GM23338 (cell line): ENCODE results near the gene DTHD1. TPM values are rescaled to one million over a fixed set of nuclear protein-coding genes. Genes with fewer than 3 reads are reported as not detected.

Experiments used
- ATAC-seq: fragments of 200-7000 bp; cut with Tn5 transposase; 3 replicates; pipeline ENCODE4 v1.9.1; 2020
- DNase-seq: peaks from one replicate; pipeline ENCODE4 v3.0.0-alpha.2; 2015; ENCODE audit warnings: low spot score
- H2AFZ ChIP-seq: fragments of 200-600 bp; sonication (generic); 2 replicates; pipeline ENCODE4 v1.8.0; 2016; ENCODE audit warnings: antibody characterized with exemption, mild to moderate bottlenecking, moderate library complexity
- H3F3A ChIP-seq: fragments of 200-600 bp; sonication (generic); replicated peaks from 2 replicates; pipeline ENCODE4 v1.8.0; 2017; ENCODE audit warnings: antibody characterized with exemption, mixed run types, low read depth
- H3K27ac ChIP-seq: fragments of 200-600 bp; sonication (generic); 2 replicates; pipeline ENCODE4 v1.6.1; 2016; ENCODE audit warnings: low read depth
- H3K27me3 ChIP-seq: fragments of 200-600 bp; sonication (generic); 2 replicates; pipeline ENCODE4 v1.8.0; 2016; ENCODE audit warnings: mild to moderate bottlenecking, mixed run types, moderate library complexity; ENCODE audit not compliant: insufficient read depth
- H3K36me3 ChIP-seq: fragments of 200-600 bp; sonication (generic); 2 replicates; pipeline ENCODE4 v1.8.0; 2016; ENCODE audit warnings: mild to moderate bottlenecking; ENCODE audit not compliant: insufficient read depth
- H3K4me1 ChIP-seq: fragments of 200-600 bp; sonication (generic); 2 replicates; pipeline ENCODE4 v1.8.0; 2016; ENCODE audit warnings: mild to moderate bottlenecking, moderate library complexity; ENCODE audit not compliant: insufficient read depth
- H3K4me2 ChIP-seq: fragments of 200-600 bp; sonication (generic); 2 replicates; pipeline ENCODE4 v1.7.1; 2017; ENCODE audit warnings: mixed run types
- H3K4me3 ChIP-seq: fragments of 200-600 bp; sonication (generic); 2 replicates; pipeline ENCODE4 v1.6.1; 2016; ENCODE audit warnings: mixed run types
- H3K79me2 ChIP-seq: fragments of 200-600 bp; sonication (generic); replicated peaks from 2 replicates; pipeline ENCODE4 v1.8.0; 2017; ENCODE audit warnings: mild to moderate bottlenecking; ENCODE audit not compliant: insufficient read depth
- H3K9me2 ChIP-seq: fragments of 200-600 bp; sonication (generic); 2 replicates; pipeline ENCODE4 v1.8.0; 2017; ENCODE audit not compliant: insufficient read depth
- H4K20me1 ChIP-seq: fragments of 200-600 bp; sonication (generic); replicated peaks from 2 replicates; pipeline ENCODE4 v1.8.0; 2017; ENCODE audit warnings: mild to moderate bottlenecking; ENCODE audit not compliant: insufficient read depth
- H3K27ac Mint-ChIP-seq: 2 replicates; pipeline ENCODE4 v1.8.0; 2020; ENCODE audit warnings: inconsistent platforms, mild to moderate bottlenecking, moderate library complexity, mixed read lengths
- H3K27me3 Mint-ChIP-seq: 3 replicates; pipeline ENCODE4 v1.8.0; 2022; ENCODE audit warnings: low read depth, mild to moderate bottlenecking, moderate library complexity, mixed read lengths, inconsistent platforms; ENCODE audit not compliant: insufficient read depth, poor library complexity
- H3K36me3 Mint-ChIP-seq: 3 replicates; pipeline ENCODE4 v1.8.0; 2021; ENCODE audit warnings: low read depth, mild to moderate bottlenecking, inconsistent platforms, moderate library complexity, mixed read lengths
- H3K4me1 Mint-ChIP-seq: 3 replicates; pipeline ENCODE4 v1.8.0; 2020; ENCODE audit warnings: mild to moderate bottlenecking, inconsistent platforms, mixed read lengths
- H3K4me3 Mint-ChIP-seq: 3 replicates; pipeline ENCODE4 v1.8.0; 2021; ENCODE audit warnings: moderate library complexity, mild to moderate bottlenecking, inconsistent platforms, mixed read lengths
- H3K9me3 Mint-ChIP-seq: 3 replicates; pipeline ENCODE4 v1.8.0; 2020; ENCODE audit warnings: moderate library complexity, mild to moderate bottlenecking, inconsistent platforms, mixed read lengths
- NANOG ChIP-seq: IDR thresholded peaks from 2 replicates; pipeline ENCODE4 v1.6.1; 2016; ENCODE audit warnings: antibody characterized with exemption, borderline replicate concordance
- POLR2AphosphoS5 ChIP-seq: IDR thresholded peaks from 2 replicates; pipeline ENCODE4 v1.6.1; 2016; ENCODE audit warnings: antibody characterized with exemption, low read depth
- STAT1 ChIP-seq: IDR thresholded peaks from one replicate; pipeline ENCODE4 v1.6.1; 2016; ENCODE audit warnings: antibody characterized with exemption; ENCODE audit not compliant: unreplicated experiment
- ZNF114 ChIP-seq: fragments of 250-450 bp; sonication (Bioruptor Pico); IDR thresholded peaks from 2 replicates; pipeline ENCODE4 v1.5.0; 2020; ENCODE audit warnings: mild to moderate bottlenecking, moderate library complexity
- ZNF331 ChIP-seq: fragments of 250-450 bp; sonication (Bioruptor Pico); IDR thresholded peaks from 2 replicates; pipeline ENCODE4 v1.5.0; 2020; ENCODE audit warnings: low read depth, mild to moderate bottlenecking, moderate library complexity
- polyA plus RNA-seq: library from polyadenylated mRNA; unstranded; fragments of >200 nt; fragmentation: Nextera tagmentation; extraction: Ambion mirVana; gene quantifications from 2 replicates; pipeline ENCODE4 v1.2.1, GENCODE V29; 2016
- total RNA-seq: library from RNA; depleted of rRNA; stranded (reverse); fragments of >200 nt; shearing (Covaris generic); gene quantifications from 2 replicates; pipeline ENCODE4 v1.2.3, GENCODE V29; 2014
- TF ChIP-seq, protein P1 (sequence below): fragments of 250-450 bp; sonication (Bioruptor Pico); IDR thresholded peaks from 2 replicates; pipeline ENCODE4 v1.5.0; 2020; ENCODE audit warnings: mild to moderate bottlenecking, moderate library complexity
- TF ChIP-seq, protein P2 (sequence below): IDR thresholded peaks from 2 replicates; pipeline ENCODE4 v1.6.1; 2016; ENCODE audit warnings: antibody characterized with exemption
- TF ChIP-seq, protein P3 (sequence below), 2 experiments: fragments of 200-600 bp in 1 of 2; sonication (generic) in 1 of 2; conservative IDR thresholded peaks; 2 replicates each; pipeline versions ENCODE4 v1.5.1 to v1.6.1; 2016 to 2017; ENCODE audit warnings: antibody characterized with exemption in 2 of 2, low read depth in 2 of 2, mild to moderate bottlenecking in 2 of 2, moderate library complexity in 1 of 2

The DTHD1 gene
- total and polyA plus RNA-seq, 2 experiments from 2014 or later, result not detected

DNA sequence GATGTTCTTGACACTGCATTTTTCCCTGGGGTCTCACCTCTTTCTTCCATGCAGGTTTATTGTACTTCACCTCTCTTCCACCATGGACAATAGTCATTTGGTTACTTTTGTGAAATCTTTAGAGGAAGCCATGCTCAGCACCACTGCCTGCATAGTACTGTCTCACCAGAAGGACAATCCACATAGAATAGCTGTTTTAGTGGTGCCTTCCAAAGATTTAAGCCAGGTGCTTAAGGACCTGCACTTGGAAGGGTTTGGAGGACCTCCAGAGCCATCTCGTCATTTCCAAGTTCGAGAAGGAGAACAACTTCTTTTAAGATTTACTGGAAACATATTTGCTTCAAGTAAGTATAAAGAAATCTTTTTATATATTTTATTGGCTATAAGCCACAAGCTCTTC lies 26.7 kb downstream of the DTHD1 start (continued):
- TF ChIP-seq, protein P1, sequence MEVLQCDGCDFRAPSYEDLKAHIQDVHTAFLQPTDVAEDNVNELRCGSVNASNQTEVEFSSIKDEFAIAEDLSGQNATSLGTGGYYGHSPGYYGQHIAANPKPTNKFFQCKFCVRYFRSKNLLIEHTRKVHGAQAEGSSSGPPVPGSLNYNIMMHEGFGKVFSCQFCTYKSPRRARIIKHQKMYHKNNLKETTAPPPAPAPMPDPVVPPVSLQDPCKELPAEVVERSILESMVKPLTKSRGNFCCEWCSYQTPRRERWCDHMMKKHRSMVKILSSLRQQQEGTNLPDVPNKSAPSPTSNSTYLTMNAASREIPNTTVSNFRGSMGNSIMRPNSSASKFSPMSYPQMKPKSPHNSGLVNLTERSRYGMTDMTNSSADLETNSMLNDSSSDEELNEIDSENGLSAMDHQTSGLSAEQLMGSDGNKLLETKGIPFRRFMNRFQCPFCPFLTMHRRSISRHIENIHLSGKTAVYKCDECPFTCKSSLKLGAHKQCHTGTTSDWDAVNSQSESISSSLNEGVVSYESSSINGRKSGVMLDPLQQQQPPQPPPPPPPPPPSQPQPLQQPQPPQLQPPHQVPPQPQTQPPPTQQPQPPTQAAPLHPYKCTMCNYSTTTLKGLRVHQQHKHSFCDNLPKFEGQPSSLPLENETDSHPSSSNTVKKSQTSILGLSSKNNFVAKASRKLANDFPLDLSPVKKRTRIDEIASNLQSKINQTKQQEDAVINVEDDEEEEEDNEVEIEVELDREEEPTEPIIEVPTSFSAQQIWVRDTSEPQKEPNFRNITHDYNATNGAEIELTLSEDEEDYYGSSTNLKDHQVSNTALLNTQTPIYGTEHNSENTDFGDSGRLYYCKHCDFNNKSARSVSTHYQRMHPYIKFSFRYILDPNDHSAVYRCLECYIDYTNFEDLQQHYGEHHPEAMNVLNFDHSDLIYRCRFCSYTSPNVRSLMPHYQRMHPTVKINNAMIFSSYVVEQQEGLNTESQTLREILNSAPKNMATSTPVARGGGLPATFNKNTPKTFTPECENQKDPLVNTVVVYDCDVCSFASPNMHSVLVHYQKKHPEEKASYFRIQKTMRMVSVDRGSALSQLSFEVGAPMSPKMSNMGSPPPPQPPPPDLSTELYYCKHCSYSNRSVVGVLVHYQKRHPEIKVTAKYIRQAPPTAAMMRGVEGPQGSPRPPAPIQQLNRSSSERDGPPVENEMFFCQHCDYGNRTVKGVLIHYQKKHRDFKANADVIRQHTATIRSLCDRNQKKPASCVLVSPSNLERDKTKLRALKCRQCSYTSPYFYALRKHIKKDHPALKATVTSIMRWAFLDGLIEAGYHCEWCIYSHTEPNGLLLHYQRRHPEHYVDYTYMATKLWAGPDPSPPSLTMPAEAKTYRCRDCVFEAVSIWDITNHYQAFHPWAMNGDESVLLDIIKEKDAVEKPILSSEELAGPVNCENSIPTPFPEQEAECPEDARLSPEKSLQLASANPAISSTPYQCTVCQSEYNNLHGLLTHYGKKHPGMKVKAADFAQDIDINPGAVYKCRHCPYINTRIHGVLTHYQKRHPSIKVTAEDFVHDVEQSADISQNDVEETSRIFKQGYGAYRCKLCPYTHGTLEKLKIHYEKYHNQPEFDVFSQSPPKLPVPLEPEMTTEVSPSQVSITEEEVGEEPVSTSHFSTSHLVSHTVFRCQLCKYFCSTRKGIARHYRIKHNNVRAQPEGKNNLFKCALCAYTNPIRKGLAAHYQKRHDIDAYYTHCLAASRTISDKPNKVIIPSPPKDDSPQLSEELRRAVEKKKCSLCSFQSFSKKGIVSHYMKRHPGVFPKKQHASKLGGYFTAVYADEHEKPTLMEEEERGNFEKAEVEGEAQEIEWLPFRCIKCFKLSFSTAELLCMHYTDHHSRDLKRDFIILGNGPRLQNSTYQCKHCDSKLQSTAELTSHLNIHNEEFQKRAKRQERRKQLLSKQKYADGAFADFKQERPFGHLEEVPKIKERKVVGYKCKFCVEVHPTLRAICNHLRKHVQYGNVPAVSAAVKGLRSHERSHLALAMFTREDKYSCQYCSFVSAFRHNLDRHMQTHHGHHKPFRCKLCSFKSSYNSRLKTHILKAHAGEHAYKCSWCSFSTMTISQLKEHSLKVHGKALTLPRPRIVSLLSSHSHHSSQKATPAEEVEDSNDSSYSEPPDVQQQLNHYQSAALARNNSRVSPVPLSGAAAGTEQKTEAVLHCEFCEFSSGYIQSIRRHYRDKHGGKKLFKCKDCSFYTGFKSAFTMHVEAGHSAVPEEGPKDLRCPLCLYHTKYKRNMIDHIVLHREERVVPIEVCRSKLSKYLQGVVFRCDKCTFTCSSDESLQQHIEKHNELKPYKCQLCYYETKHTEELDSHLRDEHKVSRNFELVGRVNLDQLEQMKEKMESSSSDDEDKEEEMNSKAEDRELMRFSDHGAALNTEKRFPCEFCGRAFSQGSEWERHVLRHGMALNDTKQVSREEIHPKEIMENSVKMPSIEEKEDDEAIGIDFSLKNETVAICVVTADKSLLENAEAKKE (CRISPR knock-in tag), result no peak
- no peak for TF ChIP-seq ZNF331 (CRISPR knock-in tag)

- H3K79me2 ChIP-seq, result no peaks in the 10 kb centered on the region
- Mint-ChIP-seq H3K27me3 (no peaks in the 10 kb centered on the region), H3K27ac (no peak overlapping the region), H3K4me1 (no peaks in the 10 kb centered on the region), H3K36me3 (no peaks in the 10 kb centered on the region), H3K4me3 (no peak overlapping the region), H3K9me3 (no peaks in the 10 kb centered on the region)
- no peak overlapping the region for H3K27ac ChIP-seq
- no peaks in the 10 kb centered on the region for H3K9me2 ChIP-seq
- no peak overlapping the region for H2AFZ ChIP-seq
- ATAC-seq, result no peak
- no peaks in the 10 kb centered on the region for H3F3A ChIP-seq
- no peak overlapping the region for H3K4me2 ChIP-seq
- no peaks in the 10 kb centered on the region for H4K20me1 ChIP-seq
- no peak for DNase-seq
- H3K4me1 ChIP-seq, result no peaks in the 10 kb centered on the region
- no peaks in the 10 kb centered on the region for H3K27me3 ChIP-seq
- H3K4me3 ChIP-seq, result no peak overlapping the region
- H3K36me3 ChIP-seq, result no peaks in the 10 kb centered on the region
- TF ChIP-seq, protein P2, sequence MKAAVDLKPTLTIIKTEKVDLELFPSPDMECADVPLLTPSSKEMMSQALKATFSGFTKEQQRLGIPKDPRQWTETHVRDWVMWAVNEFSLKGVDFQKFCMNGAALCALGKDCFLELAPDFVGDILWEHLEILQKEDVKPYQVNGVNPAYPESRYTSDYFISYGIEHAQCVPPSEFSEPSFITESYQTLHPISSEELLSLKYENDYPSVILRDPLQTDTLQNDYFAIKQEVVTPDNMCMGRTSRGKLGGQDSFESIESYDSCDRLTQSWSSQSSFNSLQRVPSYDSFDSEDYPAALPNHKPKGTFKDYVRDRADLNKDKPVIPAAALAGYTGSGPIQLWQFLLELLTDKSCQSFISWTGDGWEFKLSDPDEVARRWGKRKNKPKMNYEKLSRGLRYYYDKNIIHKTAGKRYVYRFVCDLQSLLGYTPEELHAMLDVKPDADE, result no peak
Observed at GRCh38 chr4:36310216-36310615, 28.8 kb downstream of the DTHD1 start.

DNA sequence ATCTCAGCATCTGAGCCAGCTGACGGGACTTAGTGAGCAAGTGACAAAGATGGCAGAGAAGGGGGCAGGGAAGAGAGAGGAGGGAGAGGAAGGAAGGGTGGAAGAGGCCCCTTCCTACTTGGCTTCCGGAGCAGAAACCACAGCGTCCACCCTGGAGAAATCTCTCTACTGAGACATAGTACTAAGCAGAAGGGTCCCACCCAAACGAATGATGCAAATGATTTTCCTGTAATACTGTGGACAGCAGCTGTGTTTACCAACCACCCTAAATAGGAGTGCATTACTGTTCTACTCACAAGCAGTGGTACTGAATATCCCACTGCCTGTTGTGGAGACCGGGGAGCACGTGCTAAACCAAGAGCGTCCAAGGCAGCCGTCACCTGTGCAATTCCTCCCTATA lies 29.4 kb downstream of the DTHD1 start:
- no peaks in the 10 kb centered on the region for H3K27me3 ChIP-seq
- ATAC-seq, result no peak
- H3K4me1 ChIP-seq, result no peaks in the 10 kb centered on the region
- Mint-ChIP-seq H3K27ac (no peak overlapping the region), H3K4me3 (no peak overlapping the region), H3K4me1 (no peaks in the 10 kb centered on the region), H3K27me3 (no peaks in the 10 kb centered on the region), H3K9me3 (no peaks in the 10 kb centered on the region), H3K36me3 (no peaks in the 10 kb centered on the region)
- H3K36me3 ChIP-seq, result no peaks in the 10 kb centered on the region
- DNase-seq, result no peak
- no peak overlapping the region for H3K4me2 ChIP-seq
- no peak overlapping the region for H3K4me3 ChIP-seq
- H3K79me2 ChIP-seq, result no peaks in the 10 kb centered on the region
- H4K20me1 ChIP-seq, result no peaks in the 10 kb centered on the region
- no peak overlapping the region for H2AFZ ChIP-seq
- no peaks in the 10 kb centered on the region for H3F3A ChIP-seq
- H3K27ac ChIP-seq, result no peak overlapping the region
- H3K9me2 ChIP-seq, result no peaks in the 10 kb centered on the region
- TF ChIP-seq NANOG (no peak), POLR2AphosphoS5 (no peak), STAT1 (no peak), ZNF114 (CRISPR knock-in tag) (no peak)
- TF ChIP-seq, protein P3, sequence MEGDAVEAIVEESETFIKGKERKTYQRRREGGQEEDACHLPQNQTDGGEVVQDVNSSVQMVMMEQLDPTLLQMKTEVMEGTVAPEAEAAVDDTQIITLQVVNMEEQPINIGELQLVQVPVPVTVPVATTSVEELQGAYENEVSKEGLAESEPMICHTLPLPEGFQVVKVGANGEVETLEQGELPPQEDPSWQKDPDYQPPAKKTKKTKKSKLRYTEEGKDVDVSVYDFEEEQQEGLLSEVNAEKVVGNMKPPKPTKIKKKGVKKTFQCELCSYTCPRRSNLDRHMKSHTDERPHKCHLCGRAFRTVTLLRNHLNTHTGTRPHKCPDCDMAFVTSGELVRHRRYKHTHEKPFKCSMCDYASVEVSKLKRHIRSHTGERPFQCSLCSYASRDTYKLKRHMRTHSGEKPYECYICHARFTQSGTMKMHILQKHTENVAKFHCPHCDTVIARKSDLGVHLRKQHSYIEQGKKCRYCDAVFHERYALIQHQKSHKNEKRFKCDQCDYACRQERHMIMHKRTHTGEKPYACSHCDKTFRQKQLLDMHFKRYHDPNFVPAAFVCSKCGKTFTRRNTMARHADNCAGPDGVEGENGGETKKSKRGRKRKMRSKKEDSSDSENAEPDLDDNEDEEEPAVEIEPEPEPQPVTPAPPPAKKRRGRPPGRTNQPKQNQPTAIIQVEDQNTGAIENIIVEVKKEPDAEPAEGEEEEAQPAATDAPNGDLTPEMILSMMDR (conservative IDR thresholded peaks at IDR 0.05; ENCODE audit: low read depth in 2 of 2), result no peak
